Peyer's patch (tissue), 4 donors: Measurements from ENCODE around the gene SLC8A2. TPM values are rescaled to one million over a fixed set of nuclear protein-coding genes. Genes with fewer than 3 reads are reported as not detected.

ENCODE experiments used
- DNase-seq, 3 donors: peaks; one replicate each; pipeline ENCODE4 v3.0.0-alpha.2; 2017 to 2019
- H3K27ac ChIP-seq, 4 donors: fragments of 200-600 bp; sonication (generic); one replicate each; pipeline ENCODE4 v1.5.1; 2016 to 2019
- H3K27me3 ChIP-seq, 2 donors: fragments of 200-600 bp; sonication (generic); one replicate each; pipeline ENCODE4 v1.5.1; 2019
- H3K36me3 ChIP-seq, 3 donors: fragments of 200-600 bp; sonication (generic); one replicate each; pipeline ENCODE4 v1.5.1; 2016 to 2019
- H3K4me1 ChIP-seq, 4 donors: fragments of 200-600 bp; sonication (generic); one replicate each; pipeline ENCODE4 v1.5.1; 2016 to 2019
- H3K4me3 ChIP-seq, 4 donors: fragments of 200-600 bp; sonication (generic); 1 replicate in 3 of 4; 2 replicates in 1 of 4; pipeline ENCODE4 v1.5.1; 2016 to 2019; ENCODE audit warnings: mild to moderate bottlenecking in 1 of 4
- H3K9me3 ChIP-seq, 4 donors: fragments of 200-600 bp; sonication (generic); one replicate each; pipeline ENCODE4 v1.5.1; 2016 to 2019; ENCODE audit warnings: mild to moderate bottlenecking in 1 of 4
- POLR2A ChIP-seq, 2 donors: fragments of 450-650 bp; IDR thresholded peaks; one replicate each; pipeline ENCODE4 v1.5.1; 2017; ENCODE audit warnings: antibody characterized with exemption in 2 of 2, mild to moderate bottlenecking in 2 of 2, moderate library complexity in 2 of 2
- total RNA-seq, 4 donors: library from RNA; depleted of rRNA; stranded (reverse); fragments of >200 nt; gene quantifications; one replicate each; pipeline ENCODE4 v1.1.0, GENCODE V29; 2016
- TF ChIP-seq, protein P1 (sequence below), 6 experiments: fragments of 450-650 bp in 4 of 6; fragments of 200-600 bp in 2 of 6; sonication (generic) in 1 of 6; IDR thresholded peaks; one replicate each; pipeline ENCODE4 v1.5.1; 2017 to 2019; ENCODE audit warnings: antibody characterized with exemption in 6 of 6, mild to moderate bottlenecking in 3 of 6, moderate library complexity in 1 of 6

SLC8A2 gene
- total RNA-seq, 4 donors from 2014 or later: 0.53 to 0.85 TPM; not detected in 2

DNA sequence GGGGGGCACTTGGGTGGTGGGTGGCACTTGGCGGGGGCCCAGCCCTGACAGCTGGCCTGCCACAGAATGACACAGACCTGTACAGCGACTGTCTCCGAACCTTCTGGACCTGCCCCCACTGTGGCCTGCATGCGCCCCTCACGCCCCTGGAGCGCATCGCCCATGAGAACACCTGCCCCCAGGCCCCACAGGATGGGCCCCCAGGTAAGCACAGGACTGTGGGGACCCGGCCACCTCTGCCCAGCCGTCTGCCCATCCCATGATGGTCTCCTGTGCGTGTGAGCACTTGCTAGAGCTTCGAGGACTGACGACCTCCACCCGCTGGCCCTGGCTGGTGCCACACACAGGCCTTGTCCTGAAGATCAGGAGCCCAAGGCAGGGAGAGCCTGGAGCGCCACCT lies 90.6 kb downstream of the SLC8A2 start:
- H3K27me3 ChIP-seq: no peaks in the 10 kb centered on the region
- TF ChIP-seq, protein P1, sequence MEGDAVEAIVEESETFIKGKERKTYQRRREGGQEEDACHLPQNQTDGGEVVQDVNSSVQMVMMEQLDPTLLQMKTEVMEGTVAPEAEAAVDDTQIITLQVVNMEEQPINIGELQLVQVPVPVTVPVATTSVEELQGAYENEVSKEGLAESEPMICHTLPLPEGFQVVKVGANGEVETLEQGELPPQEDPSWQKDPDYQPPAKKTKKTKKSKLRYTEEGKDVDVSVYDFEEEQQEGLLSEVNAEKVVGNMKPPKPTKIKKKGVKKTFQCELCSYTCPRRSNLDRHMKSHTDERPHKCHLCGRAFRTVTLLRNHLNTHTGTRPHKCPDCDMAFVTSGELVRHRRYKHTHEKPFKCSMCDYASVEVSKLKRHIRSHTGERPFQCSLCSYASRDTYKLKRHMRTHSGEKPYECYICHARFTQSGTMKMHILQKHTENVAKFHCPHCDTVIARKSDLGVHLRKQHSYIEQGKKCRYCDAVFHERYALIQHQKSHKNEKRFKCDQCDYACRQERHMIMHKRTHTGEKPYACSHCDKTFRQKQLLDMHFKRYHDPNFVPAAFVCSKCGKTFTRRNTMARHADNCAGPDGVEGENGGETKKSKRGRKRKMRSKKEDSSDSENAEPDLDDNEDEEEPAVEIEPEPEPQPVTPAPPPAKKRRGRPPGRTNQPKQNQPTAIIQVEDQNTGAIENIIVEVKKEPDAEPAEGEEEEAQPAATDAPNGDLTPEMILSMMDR (IDR thresholded peaks at IDR 0.05): no peak
- TF ChIP-seq POLR2A (IDR thresholded peaks at IDR 0.05): no peak
- no peak overlapping the region for H3K27ac ChIP-seq
- no peak overlapping the region for H3K4me3 ChIP-seq
- H3K36me3 ChIP-seq: peaks cover 0 to 56% (median 0%) of the 10 kb centered on the region in 3 donors
- no peaks in the 10 kb centered on the region for H3K9me3 ChIP-seq
- no peak for DNase-seq
- peaks cover 0 to 7% (median 0%) of the 10 kb centered on the region in 4 donors for H3K4me1 ChIP-seq

DNA sequence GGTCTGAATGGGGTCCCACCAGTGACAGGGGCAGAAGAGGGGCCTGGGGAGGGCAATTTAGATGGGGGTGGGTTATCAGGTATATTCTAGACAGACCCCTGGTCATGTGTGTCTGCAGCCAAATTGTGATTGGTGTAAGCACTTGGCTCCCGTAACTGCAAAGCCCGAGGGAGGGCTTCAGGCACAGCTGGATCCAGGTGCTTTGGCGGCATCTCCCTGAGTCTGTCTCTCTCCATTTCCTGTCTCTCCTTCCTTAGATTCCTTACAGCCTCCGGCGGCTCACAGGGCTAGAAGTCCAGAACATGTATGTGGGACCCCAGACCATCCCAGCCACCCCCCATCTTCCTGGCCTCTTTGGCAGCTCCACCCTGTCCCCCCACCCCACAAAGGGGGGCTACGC lies 91.1 kb downstream of the SLC8A2 start:
- TF ChIP-seq POLR2A (IDR thresholded peaks at IDR 0.05): no peak
- TF ChIP-seq, protein P1 (IDR thresholded peaks at IDR 0.05): no peak
- no peak overlapping the region for H3K27ac ChIP-seq
- no peak for DNase-seq
- H3K4me3 ChIP-seq: no peak overlapping the region
- H3K9me3 ChIP-seq: no peaks in the 10 kb centered on the region
- peaks cover 0 to 62% (median 0%) of the 10 kb centered on the region in 3 donors for H3K36me3 ChIP-seq
- no peaks in the 10 kb centered on the region for H3K27me3 ChIP-seq
- peaks cover 0 to 7% (median 0%) of the 10 kb centered on the region in 4 donors for H3K4me1 ChIP-seq

DNA sequence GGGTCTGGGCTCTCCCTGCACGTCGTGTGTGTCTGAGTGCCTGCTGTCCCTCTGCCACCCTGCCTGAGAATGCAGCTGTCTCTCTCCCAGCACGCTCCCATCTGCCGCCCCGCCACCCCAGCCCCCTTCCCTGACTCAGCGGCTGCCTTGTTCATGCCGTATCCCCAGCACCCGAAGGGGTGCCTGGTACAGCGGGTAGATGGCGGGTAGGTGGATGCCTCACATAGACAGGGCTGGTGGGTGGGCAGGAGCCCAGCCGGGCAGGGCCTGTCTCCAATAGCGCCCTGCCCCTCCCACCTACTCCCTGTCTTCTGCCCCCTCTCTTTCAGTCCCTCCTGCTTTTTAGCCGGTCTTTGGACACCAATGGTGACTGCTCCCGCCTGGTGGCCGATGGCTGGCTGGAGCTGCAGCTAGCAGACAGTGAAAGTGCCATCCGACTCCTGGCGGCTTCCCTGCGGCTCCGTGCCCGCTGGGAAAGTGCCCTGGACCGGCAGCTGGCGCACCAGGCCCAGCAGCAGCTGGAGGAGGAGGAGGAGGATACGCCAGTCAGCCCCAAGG lies 92.2 kb downstream of the SLC8A2 start:
- H3K27ac ChIP-seq: no peak overlapping the region
- DNase-seq: no peak
- peaks cover 0 to 73% (median 0%) of the 10 kb centered on the region in 3 donors for H3K36me3 ChIP-seq
- H3K27me3 ChIP-seq: no peaks in the 10 kb centered on the region
- no peaks in the 10 kb centered on the region for H3K9me3 ChIP-seq
- H3K4me3 ChIP-seq: no peak overlapping the region
- peaks cover 0 to 7% (median 0%) of the 10 kb centered on the region in 4 donors for H3K4me1 ChIP-seq
- no peak for TF ChIP-seq POLR2A (IDR thresholded peaks at IDR 0.05)
- TF ChIP-seq, protein P1 (IDR thresholded peaks at IDR 0.05): no peak

DNA sequence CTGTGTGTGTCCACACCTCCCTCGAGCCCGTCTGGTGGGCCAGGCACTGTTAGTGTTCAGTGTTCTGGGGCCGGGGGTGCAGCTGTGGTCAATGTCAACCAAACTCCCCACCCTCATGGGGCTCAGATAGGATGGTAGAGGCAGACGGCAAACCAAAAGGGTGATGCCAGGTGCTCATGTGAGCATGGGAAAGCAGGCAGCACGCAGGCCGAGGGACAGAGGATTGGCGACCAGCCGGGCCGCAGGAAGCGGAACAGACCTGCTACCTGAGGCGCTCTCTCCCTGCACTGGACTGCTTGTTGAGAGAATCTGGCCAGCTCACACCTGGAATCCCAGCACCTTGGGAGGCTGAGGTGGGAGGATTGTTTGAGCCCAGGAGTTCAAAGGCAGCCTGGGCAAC lies 93.4 kb downstream of the SLC8A2 start:
- no peak for DNase-seq
- Histone ChIP-seq H3K27ac (no peak overlapping the region), H3K36me3 (peaks cover 0 to 85% (median 0%) of the 10 kb centered on the region in 3 donors), H3K4me3 (no peak overlapping the region), H3K9me3 (no peaks in the 10 kb centered on the region), H3K27me3 (no peaks in the 10 kb centered on the region), H3K4me1 (peaks cover 0 to 7% (median 0%) of the 10 kb centered on the region in 4 donors)
- TF ChIP-seq, protein P1 (IDR thresholded peaks at IDR 0.05): no peak
- no peak for TF ChIP-seq POLR2A (IDR thresholded peaks at IDR 0.05)

Other genes with a start within 250 kb of the SLC8A2 start
- gene BBC3, start 240.7 kb downstream of the SLC8A2 start, total RNA-seq: 10 to 100 TPM in 1 of 4 donors, 1 to 10 TPM in 3; 4.1 to 10.0 (median 5.5) TPM
- gene CCDC9, start 215.4 kb downstream of the SLC8A2 start, total RNA-seq: 100 to 1,000 TPM in 1 of 4 donors, 10 to 100 TPM in 3; 12.1 to 104 (median 35.8) TPM
- 10 to 100 TPM in 2 of 4 donors, 1 to 10 TPM in 2; 6.1 to 23.9 (median 12.8) TPM for gene INAFM1, start 197.0 kb downstream of the SLC8A2 start, total RNA-seq
- gene C5AR1, start 162.0 kb downstream of the SLC8A2 start, total RNA-seq: 1 to 10 TPM in 2 of 4 donors, under 1 TPM in 1, not detected in 1; 0.70 to 5.0 (median 2.2) TPM
- gene C5AR2, start 139.7 kb downstream of the SLC8A2 start, total RNA-seq: 1 to 10 TPM in 2 of 4 donors, under 1 TPM in 1, not detected in 1; 0.95 to 1.6 (median 1.4) TPM
- gene DHX34, start 122.6 kb downstream of the SLC8A2 start, total RNA-seq: 10 to 100 TPM; 13.1 to 51.2 (median 30.0) TPM
- 10 to 100 TPM in 2 of 4 donors, 1 to 10 TPM in 2; 1.6 to 18.2 (median 10.2) TPM for gene MEIS3, start 52.4 kb downstream of the SLC8A2 start, total RNA-seq
- 10 to 100 TPM in 3 of 4 donors, 1 to 10 TPM in 1; 7.1 to 22.3 (median 13.4) TPM for gene KPTN, start 12.3 kb upstream of the SLC8A2 start, total RNA-seq
- 100 to 1,000 TPM in 2 of 4 donors, 10 to 100 TPM in 2; 78.4 to 154 (median 105) TPM for gene NAPA, start 43.2 kb upstream of the SLC8A2 start, total RNA-seq
- not detected for gene ZNF541, start 101.3 kb upstream of the SLC8A2 start, total RNA-seq
- 10 to 100 TPM in 3 of 4 donors, 1 to 10 TPM in 1; 8.2 to 14.9 (median 13.3) TPM for gene BICRA, start 137.2 kb upstream of the SLC8A2 start, total RNA-seq
- 100 to 1,000 TPM in 1 of 4 donors, 10 to 100 TPM in 3; 11.2 to 117 (median 23.0) TPM for gene EHD2, start 241.5 kb upstream of the SLC8A2 start, total RNA-seq